Stomach (tissue), 4 donors: ENCODE data around the gene DLG2.

ENCODE experiments used
- CTCF ChIP-seq, 7 experiments: fragments of 450-650 bp in 4 of 7; fragments of 200-600 bp in 3 of 7; sonication (generic) in 3 of 7; IDR thresholded peaks; one replicate each; pipeline ENCODE4 v1.5.1; 2016 to 2019; ENCODE audit warnings: antibody characterized with exemption in 7 of 7, control low read depth in 2 of 7, mild to moderate bottlenecking in 1 of 7
- EP300 ChIP-seq: sonication (generic); formaldehyde crosslinking; IDR thresholded peaks from one replicate; pipeline ENCODE4 v1.6.1; 2017; ENCODE audit warnings: antibody characterized with exemption
- POLR2A ChIP-seq, 4 donors: fragments of 450-650 bp; IDR thresholded peaks; one replicate each; pipeline ENCODE4 v1.6.1; 2016; ENCODE audit warnings: antibody characterized with exemption in 4 of 4, control low read depth in 2 of 4, mild to moderate bottlenecking in 1 of 4, moderate library complexity in 1 of 4
- POLR2AphosphoS5 ChIP-seq, 3 donors: sonication (generic); formaldehyde crosslinking; IDR thresholded peaks; one replicate each; pipeline ENCODE4 v1.6.1; 2016; ENCODE audit warnings: antibody characterized with exemption in 3 of 3

GRCh38 chr11:83648610-83649527, 1978.3 kb downstream of the DLG2 start:
- TF ChIP-seq CTCF (IDR thresholded peaks at IDR 0.05), result no peak
- TF ChIP-seq POLR2A (IDR thresholded peaks at IDR 0.05), result no peak
- no peak for TF ChIP-seq EP300
- TF ChIP-seq POLR2AphosphoS5 (IDR thresholded peaks at IDR 0.05), result no peak
